ENCODE results near the gene FRMD7.

Gene FRMD7

GRCh38 chrX:132119821-132120515, 7.9 kb downstream of the FRMD7 start:
- DNase-seq (ENCODE audit: low read depth): no peak
- no peak overlapping the region for H3K4me3 ChIP-seq (ENCODE audit: low read depth, low read length)
- in situ Hi-C loops (cut with HindIII; ENCODE audit: low sequenced_read_pairs): loop anchor here (10.0 kb wide), 1 partner anchor 55 kb away; no protein-coding TSS in a partner anchor
- TF ChIP-seq, protein P1, sequence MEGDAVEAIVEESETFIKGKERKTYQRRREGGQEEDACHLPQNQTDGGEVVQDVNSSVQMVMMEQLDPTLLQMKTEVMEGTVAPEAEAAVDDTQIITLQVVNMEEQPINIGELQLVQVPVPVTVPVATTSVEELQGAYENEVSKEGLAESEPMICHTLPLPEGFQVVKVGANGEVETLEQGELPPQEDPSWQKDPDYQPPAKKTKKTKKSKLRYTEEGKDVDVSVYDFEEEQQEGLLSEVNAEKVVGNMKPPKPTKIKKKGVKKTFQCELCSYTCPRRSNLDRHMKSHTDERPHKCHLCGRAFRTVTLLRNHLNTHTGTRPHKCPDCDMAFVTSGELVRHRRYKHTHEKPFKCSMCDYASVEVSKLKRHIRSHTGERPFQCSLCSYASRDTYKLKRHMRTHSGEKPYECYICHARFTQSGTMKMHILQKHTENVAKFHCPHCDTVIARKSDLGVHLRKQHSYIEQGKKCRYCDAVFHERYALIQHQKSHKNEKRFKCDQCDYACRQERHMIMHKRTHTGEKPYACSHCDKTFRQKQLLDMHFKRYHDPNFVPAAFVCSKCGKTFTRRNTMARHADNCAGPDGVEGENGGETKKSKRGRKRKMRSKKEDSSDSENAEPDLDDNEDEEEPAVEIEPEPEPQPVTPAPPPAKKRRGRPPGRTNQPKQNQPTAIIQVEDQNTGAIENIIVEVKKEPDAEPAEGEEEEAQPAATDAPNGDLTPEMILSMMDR (IDR thresholded peaks at IDR 0.05; ENCODE audit: low read depth, low read length, missing control alignments): no peak

DNA sequence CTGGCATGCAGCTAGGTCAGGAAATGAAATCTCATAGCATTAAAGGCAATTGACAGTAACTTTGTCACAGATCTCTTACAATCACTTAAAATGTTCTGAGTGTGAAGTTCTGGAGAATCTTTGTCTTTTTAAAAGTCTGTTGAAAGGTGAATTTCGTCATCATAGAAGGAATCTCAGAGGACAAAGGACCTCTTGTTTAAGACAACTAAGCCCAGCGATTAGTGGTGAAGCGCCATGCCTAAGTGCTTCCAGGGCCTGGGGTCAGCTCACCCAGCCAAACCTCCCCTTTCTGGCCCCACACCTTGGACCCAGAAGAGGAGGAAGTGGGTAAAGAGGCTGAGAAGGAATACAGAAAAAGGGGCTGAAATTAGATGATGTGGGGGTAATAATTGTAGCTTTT, 8.5 kb downstream of the FRMD7 start:
- DNase-seq (ENCODE audit: low read depth): no peak
- in situ Hi-C loops (cut with HindIII; ENCODE audit: low sequenced_read_pairs): no loop called here
- TF ChIP-seq, protein P1 (IDR thresholded peaks at IDR 0.05; ENCODE audit: low read depth, low read length, missing control alignments): no peak
- no peak overlapping the region for H3K4me3 ChIP-seq (ENCODE audit: low read depth, low read length)

GRCh38 chrX:132118358-132118757, 9.5 kb downstream of the FRMD7 start:
- in situ Hi-C loops (cut with HindIII; ENCODE audit: low sequenced_read_pairs): no loop called here
- H3K4me3 ChIP-seq (ENCODE audit: low read depth, low read length): no peak overlapping the region
- no peak for DNase-seq (ENCODE audit: low read depth)
- TF ChIP-seq, protein P1 (IDR thresholded peaks at IDR 0.05; ENCODE audit: low read depth, low read length, missing control alignments): no peak

GRCh38 chrX:132115792-132116191, 12.0 kb downstream of the FRMD7 start:
- TF ChIP-seq, protein P1 (IDR thresholded peaks at IDR 0.05; ENCODE audit: low read depth, low read length, missing control alignments): no peak
- no peak overlapping the region for H3K4me3 ChIP-seq (ENCODE audit: low read depth, low read length)
- DNase-seq (ENCODE audit: low read depth): no peak
- in situ Hi-C loops (cut with HindIII; ENCODE audit: low sequenced_read_pairs): no loop called here

- DNase-seq (ENCODE audit: low read depth): no peak
- TF ChIP-seq, protein P1 (IDR thresholded peaks at IDR 0.05; ENCODE audit: low read depth, low read length, missing control alignments): no peak
- in situ Hi-C loops (cut with HindIII; ENCODE audit: low sequenced_read_pairs): no loop called here
- H3K4me3 ChIP-seq (ENCODE audit: low read depth, low read length): no peak overlapping the region
Observed at GRCh38 chrX:132114607-132115006, 13.2 kb downstream of the FRMD7 start.

- H3K4me3 ChIP-seq (ENCODE audit: low read depth, low read length): no peak overlapping the region
- TF ChIP-seq, protein P1 (IDR thresholded peaks at IDR 0.05; ENCODE audit: low read depth, low read length, missing control alignments): no peak
- in situ Hi-C loops (cut with HindIII; ENCODE audit: low sequenced_read_pairs): no loop called here
- no peak for DNase-seq (ENCODE audit: low read depth)
Observed at GRCh38 chrX:132107291-132107690, 20.5 kb downstream of the FRMD7 start.

All from astrocyte of the cerebellum (primary cell).